Retinal pigment epithelial cell (primary cell): ENCODE measurements around the gene PXK.
"Not testable (repeated sequence)": the region's sequence is repeated elsewhere in the genome, so short reads cannot be mapped to it uniquely, and the experiment has no call there.

Experiments used
- DNase-seq: peaks from one replicate; pipeline ENCODE4 v3.0.0-alpha.2; 2010; ENCODE audit warnings: low read depth
- H3K4me3 ChIP-seq: 2 replicates; pipeline ENCODE4 v1.5.1; 2011; ENCODE audit warnings: mild to moderate bottlenecking, low read length, control low read depth, moderate library complexity
- TF ChIP-seq, protein P1 (sequence below): conservative IDR thresholded peaks from 2 replicates; pipeline ENCODE4 v1.5.1; 2011; ENCODE audit warnings: low read depth, low read length, control low read depth, inconsistent platforms

Gene PXK

DNA sequence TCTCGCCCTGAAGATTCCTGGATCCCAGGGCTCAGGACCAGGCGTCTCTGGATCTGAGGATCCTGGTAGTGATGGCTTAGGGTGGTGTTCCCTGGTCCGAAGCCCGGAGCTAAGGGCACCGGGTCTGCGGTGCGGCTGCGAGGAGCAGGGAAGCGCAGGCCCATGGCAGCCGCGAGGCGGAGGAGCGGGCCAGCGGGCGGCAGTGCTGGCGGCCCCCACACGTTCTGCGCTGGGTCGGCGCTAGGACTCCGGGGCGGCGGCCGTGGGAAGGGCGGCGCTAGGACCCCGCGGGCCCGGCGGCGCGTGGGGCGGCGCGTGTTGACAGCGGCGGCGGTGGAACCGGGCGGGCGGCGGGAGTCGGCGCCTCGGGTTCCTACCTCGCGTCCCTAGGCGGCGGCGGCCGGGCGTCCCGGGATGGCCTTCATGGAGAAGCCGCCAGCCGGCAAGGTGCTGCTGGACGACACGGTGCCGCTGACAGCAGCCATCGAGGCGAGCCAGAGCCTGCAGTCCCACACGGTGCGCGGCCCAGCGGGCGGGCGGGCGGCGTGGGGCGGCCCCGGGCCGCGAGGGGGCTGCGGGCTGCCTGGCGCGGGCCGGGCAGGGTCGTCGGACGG lies at the start of gene PXK:
PXK (plus strand) TSS at position 318 of the 614 bp plus-strand sequence; CDS start at position 415, 97 bp downstream.
- no peak for DNase-seq
- TF ChIP-seq, protein P1, sequence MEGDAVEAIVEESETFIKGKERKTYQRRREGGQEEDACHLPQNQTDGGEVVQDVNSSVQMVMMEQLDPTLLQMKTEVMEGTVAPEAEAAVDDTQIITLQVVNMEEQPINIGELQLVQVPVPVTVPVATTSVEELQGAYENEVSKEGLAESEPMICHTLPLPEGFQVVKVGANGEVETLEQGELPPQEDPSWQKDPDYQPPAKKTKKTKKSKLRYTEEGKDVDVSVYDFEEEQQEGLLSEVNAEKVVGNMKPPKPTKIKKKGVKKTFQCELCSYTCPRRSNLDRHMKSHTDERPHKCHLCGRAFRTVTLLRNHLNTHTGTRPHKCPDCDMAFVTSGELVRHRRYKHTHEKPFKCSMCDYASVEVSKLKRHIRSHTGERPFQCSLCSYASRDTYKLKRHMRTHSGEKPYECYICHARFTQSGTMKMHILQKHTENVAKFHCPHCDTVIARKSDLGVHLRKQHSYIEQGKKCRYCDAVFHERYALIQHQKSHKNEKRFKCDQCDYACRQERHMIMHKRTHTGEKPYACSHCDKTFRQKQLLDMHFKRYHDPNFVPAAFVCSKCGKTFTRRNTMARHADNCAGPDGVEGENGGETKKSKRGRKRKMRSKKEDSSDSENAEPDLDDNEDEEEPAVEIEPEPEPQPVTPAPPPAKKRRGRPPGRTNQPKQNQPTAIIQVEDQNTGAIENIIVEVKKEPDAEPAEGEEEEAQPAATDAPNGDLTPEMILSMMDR = no peak
- peak within 1 kb of the TSS; percentile 81 for H3K4me3 ChIP-seq

DNA sequence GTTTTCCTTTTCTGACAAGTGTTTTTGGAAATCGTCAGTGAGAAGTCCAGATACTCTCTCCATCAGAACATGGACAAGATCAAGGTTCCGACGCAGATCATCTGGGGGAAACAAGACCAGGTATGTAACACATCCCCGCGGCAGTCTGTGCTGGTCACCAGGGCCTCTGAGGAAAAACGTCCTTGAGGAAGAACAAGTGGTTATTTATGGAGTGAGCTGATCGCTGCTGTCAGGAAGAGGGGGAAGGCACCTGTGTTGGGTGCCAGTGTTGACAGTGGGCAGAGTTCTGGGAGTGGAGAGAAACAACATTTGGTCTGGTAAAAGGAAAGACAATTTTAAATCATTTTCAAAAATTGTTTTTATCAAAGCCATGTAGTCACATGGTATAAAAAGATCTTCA lies 47.4 kb upstream of the PXK start:
- no peak for DNase-seq
- TF ChIP-seq, protein P1 = no peak
- H3K4me3 ChIP-seq = no peak overlapping the region

DNA sequence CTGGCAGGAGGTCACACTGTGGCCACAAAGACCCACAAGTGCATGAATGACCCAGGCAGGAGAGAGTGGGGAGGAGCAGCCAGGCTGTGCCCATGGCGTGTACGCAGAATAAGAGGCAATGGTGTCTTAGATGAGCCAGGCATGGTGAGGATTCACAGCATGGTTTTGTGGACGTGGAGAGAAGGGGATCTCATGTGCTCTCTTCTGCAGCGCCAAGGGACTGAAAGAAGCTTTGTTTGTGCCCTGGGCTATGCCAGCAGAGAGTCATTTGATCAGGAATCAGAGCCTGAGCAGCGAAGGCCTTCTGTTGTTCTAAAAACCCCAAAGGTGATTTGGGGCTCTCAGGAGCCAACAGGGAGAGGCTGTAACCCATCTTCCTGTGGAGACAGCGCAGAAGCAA lies 45.3 kb upstream of the PXK start:
- TF ChIP-seq, protein P1 = no peak
- DNase-seq = no peak
- no peak overlapping the region for H3K4me3 ChIP-seq

DNA sequence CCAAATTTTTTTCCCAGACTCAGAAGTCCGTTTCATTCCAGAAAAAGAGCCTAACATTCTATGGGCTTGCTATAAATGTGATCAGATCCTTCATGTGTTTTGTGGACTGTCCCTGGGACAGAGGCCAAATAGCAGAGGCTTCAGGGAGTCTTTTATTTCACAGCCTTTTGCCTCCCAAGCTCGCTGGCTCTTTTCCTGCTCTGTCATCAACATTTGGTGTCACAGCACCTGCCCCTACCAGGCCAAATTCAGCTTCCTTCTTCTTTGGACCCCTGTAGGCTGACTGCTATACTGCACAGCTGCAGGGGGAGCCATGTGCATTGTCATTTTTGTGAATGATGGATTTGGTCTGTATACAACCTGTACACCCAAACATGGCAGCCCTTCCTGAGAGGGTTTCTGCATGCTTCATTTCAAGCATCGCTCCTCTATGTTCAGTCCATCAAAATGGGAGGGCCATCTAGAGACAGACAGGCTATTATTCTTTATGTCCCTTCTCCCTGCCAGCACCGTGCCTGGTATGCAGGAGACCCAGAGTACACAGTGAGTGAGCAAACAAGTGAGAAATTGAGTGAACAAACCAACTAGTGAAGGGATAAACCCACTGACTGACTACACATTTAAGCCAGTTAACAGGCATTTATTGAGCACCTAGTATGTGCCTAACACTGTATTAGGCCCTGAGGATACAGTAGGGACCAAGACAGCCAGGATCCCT lies 44.5 kb upstream of the PXK start:
- TF ChIP-seq, protein P1 = peak; percentile 11
- DNase-seq = no peak
- H3K4me3 ChIP-seq = no peak overlapping the region

DNA sequence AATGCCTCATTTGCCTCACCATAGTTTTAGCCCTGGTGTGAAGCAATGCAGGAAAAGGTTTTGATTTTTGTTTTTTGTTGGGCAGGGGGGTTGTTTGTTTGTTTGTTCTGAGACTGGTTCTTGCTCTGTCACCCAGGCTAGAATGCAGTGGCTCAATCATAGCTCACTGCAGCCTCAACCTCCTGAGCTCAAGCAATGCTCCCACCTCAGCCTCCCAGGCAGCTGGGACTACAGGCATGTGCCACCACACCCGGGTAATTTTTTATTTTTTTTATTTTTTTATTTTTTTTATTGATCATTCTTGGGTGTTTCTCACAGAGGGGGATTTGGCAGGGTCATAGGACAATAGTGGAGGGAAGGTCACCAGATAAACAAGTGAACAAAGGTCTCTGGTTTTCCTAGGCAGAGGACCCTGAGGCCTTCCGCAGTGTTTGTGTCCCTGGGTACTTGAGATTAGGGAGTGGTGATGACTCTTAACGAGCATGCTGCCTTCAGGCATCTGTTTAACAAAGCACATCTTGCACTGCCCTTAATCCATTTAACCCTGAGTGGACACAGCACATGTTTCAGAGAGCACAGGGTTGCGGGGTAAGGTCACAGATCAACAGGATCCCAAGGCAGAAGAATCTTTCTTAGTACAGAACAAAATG lies 43.6 kb upstream of the PXK start:
- DNase-seq, H3K4me3 ChIP-seq: not testable (repeated sequence)

DNA sequence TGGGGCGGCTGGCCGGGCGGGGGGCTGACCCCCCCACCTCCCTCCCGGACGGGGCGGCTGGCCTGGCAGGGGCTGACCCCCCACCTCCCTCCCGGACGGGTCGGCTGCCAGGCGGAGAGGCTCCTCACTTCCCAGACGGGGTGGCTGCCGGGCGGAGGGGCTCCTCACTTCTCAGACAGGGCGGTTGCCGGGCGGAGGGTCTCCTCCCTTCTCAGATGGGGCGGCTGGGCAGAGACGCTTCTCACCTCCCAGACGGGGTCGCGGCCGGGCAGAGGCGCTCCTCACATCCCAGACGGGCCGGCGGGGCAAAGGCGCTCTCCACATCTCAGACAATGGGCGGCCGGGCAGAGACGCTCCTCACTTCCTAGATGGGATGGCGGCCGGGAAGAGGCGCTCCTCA lies 42.2 kb upstream of the PXK start:
- DNase-seq = not testable (repeated sequence)

DNA sequence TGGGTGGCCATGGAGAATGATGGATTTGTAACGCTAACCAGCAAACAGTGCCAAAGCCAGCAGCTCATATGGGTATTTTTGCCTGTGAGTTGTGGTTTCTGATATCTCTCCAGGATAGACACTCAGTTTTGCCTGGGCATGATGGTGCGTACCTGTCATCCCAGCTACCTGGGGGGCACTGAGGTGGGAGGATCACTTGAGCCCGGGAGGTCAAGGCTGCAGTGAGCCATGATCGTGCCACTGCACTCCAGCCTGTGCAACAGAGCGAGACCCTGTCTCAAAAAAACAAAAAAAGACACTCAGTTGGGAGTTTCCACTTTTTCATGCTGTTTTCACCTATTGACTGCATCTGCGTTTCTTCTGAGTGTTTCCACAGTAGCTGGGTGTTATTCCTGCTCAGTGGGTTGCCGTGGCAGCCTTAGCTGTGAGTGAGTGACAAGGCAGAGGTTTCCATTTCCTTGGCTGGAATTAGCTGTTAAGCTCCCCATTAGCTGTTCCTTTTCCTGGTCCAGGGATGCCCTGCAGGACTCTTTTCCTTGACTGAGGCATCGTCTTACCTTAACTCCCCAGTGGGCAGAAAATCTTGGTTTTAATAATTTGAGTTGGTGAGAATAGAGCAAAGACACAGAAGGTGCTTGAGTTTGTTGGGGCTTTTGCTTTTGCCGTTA lies 40.9 kb upstream of the PXK start:
- TF ChIP-seq, protein P1 = no peak
- H3K4me3 ChIP-seq = no peak overlapping the region
- DNase-seq = no peak

More for the DNA sequence above, 42.2 kb upstream of the PXK start:
- not testable (repeated sequence) for H3K4me3 ChIP-seq
